Mucosa of descending colon (tissue), 3 donors: ENCODE results near the gene GNAZ. TPM values are rescaled to one million over a fixed set of nuclear protein-coding genes. Genes with fewer than 3 reads are reported as not detected.
"Not testable (repeated sequence)": the region's sequence is repeated elsewhere in the genome, so short reads cannot be mapped to it uniquely, and the experiment has no call there.

Experiments used
- ATAC-seq: fragments of 200-7000 bp; cut with Tn5 transposase; one replicate; pipeline ENCODE4 v1.9.1; 2020; ENCODE audit warnings: mild to moderate bottlenecking, moderate library complexity
- DNase-seq, 3 donors: peaks; one replicate each; pipeline ENCODE4 v3.0.0-alpha.2; 2020
- H3K36me3 ChIP-seq: fragments of 200-600 bp; one replicate; pipeline ENCODE4 v1.8.0; 2021; ENCODE audit warnings: low read depth, mild to moderate bottlenecking
- H3K4me1 ChIP-seq: fragments of 200-600 bp; one replicate; pipeline ENCODE4 v1.8.0; 2021; ENCODE audit warnings: low read depth, mild to moderate bottlenecking
- H3K4me3 ChIP-seq: fragments of 200-600 bp; one replicate; pipeline ENCODE4 v1.8.0; 2021; ENCODE audit warnings: mild to moderate bottlenecking
- H3K9me3 ChIP-seq: fragments of 200-600 bp; one replicate; pipeline ENCODE4 v1.8.0; 2021; ENCODE audit warnings: mild to moderate bottlenecking
- intact Hi-C, 2 donors: fragments of 100-400 bp; cut with DNase I in 1 of 2; cut with micrococcal nuclease in 1 of 2; formaldehyde crosslinking; loops; one replicate each; pipeline versions ENCODE4 v1.11.0 to v1.11.1; 2022; cut with DNase I, micrococcal nuclease
- total RNA-seq, 3 donors: library from RNA; stranded (reverse); fragmentation: NEBNext Ultra II Directional in 2 of 3; extraction: Animal tissue kit (Norgen Biotek cat#: 25700) in 2 of 3; gene quantifications; one replicate each; pipeline versions ENCODE4 v1.2.1 to v1.2.4, GENCODE V29; 2021 to 2023
- TF ChIP-seq, protein P1 (sequence below): fragments of 200-600 bp; IDR thresholded peaks from one replicate; pipeline ENCODE4 v1.8.0; 2022; ENCODE audit warnings: antibody characterized with exemption, mild to moderate bottlenecking
- donor health status: DM: no; HTN: no; CAD: no; lungs with moderate emphysema.
- donor health status: DM: no; HTN: no; CAD: no.
- donor health status: DM: no; HTN: yes; CAD: no.

GNAZ gene
- total RNA-seq, 3 donors from 2014 or later: 0.96 to 25.1 (median 1.7) TPM

DNA sequence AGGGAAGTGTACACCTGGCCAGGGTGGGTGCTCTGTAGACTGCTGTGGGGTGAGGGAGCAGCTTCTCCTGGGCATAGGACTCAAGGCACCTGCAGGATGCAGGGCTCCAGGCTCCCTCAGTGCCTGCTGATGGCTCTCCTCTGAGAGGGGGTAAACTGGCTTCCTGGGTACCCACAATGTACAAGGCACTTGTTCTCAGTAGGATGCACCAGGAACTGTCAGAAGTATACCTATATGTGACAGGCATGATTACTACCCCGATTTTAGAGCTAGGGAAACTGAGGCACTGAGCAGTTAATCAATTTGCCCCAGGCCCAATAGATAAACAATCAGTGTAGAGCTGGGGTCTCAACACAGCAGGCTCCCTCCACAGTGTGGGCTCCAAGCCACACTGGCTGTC is 31.4 kb upstream of the GNAZ start:
- DNase-seq: no peak
- no peaks in the 10 kb centered on the region for H3K36me3 ChIP-seq
- H3K4me3 ChIP-seq: no peak overlapping the region
- no peaks in the 10 kb centered on the region for H3K4me1 ChIP-seq
- no peak for ATAC-seq
- no peaks in the 10 kb centered on the region for H3K9me3 ChIP-seq
- TF ChIP-seq, protein P1, sequence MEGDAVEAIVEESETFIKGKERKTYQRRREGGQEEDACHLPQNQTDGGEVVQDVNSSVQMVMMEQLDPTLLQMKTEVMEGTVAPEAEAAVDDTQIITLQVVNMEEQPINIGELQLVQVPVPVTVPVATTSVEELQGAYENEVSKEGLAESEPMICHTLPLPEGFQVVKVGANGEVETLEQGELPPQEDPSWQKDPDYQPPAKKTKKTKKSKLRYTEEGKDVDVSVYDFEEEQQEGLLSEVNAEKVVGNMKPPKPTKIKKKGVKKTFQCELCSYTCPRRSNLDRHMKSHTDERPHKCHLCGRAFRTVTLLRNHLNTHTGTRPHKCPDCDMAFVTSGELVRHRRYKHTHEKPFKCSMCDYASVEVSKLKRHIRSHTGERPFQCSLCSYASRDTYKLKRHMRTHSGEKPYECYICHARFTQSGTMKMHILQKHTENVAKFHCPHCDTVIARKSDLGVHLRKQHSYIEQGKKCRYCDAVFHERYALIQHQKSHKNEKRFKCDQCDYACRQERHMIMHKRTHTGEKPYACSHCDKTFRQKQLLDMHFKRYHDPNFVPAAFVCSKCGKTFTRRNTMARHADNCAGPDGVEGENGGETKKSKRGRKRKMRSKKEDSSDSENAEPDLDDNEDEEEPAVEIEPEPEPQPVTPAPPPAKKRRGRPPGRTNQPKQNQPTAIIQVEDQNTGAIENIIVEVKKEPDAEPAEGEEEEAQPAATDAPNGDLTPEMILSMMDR: no peak
- intact Hi-C loops: no loop called here

GRCh38 chr22:23042179-23042578 is 28.1 kb upstream of the GNAZ start:
- no peaks in the 10 kb centered on the region for H3K4me1 ChIP-seq
- DNase-seq (no peak), ATAC-seq (no peak)
- peaks cover 8% of the 10 kb centered on the region for H3K9me3 ChIP-seq
- H3K36me3 ChIP-seq: no peaks in the 10 kb centered on the region
- no peak overlapping the region for H3K4me3 ChIP-seq
- TF ChIP-seq, protein P1: no peak
- intact Hi-C loops: no loop called here

- H3K36me3 ChIP-seq: no peaks in the 10 kb centered on the region
- peaks cover 9% of the 10 kb centered on the region for H3K9me3 ChIP-seq
- no peak for DNase-seq
- no peaks in the 10 kb centered on the region for H3K4me1 ChIP-seq
- TF ChIP-seq, protein P1: no peak
- no peak overlapping the region for H3K4me3 ChIP-seq
- intact Hi-C loops: no loop called here
- ATAC-seq: no peak
Measured at GRCh38 chr22:23044570-23044969, 25.7 kb upstream of the GNAZ start.

DNA sequence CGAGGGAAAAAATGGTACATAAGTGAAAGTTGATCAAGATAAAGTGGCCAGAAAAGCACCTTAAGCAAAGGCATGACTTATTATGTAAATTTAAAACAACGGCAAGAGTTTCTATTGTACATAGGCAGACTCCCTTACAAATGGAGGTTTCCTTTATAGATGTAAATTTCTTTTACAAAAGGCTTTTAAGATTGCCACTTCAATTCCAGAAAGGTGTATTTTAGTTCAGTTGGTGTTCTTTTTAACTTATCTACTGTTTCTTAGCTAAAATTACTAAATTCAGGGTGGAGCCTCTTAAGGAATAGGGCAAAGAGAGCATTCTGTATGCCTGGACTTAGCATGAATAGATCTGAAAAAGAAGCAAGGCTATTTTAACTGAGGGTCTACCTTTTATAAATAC is 24.9 kb upstream of the GNAZ start:
- ATAC-seq (no peak), DNase-seq (no peak)
- Histone ChIP-seq H3K9me3 (peaks cover 9% of the 10 kb centered on the region), H3K4me3 (no peak overlapping the region), H3K36me3 (no peaks in the 10 kb centered on the region), H3K4me1 (no peaks in the 10 kb centered on the region)
- TF ChIP-seq, protein P1: no peak
- intact Hi-C loops: no loop called here

GRCh38 chr22:23047265-23047664 is 23.1 kb upstream of the GNAZ start:
- ATAC-seq (no peak), DNase-seq (no peak)
- Histone ChIP-seq H3K9me3 (peaks cover 9% of the 10 kb centered on the region), H3K4me1 (no peaks in the 10 kb centered on the region), H3K4me3 (no peak overlapping the region), H3K36me3 (no peaks in the 10 kb centered on the region)
- intact Hi-C loops: no loop called here
- TF ChIP-seq, protein P1: no peak

GRCh38 chr22:23047742-23048141 is 22.6 kb upstream of the GNAZ start:
- no peak for ATAC-seq
- DNase-seq: no peak
- H3K4me1 ChIP-seq: no peaks in the 10 kb centered on the region
- H3K4me3 ChIP-seq: no peak overlapping the region
- TF ChIP-seq, protein P1: no peak
- intact Hi-C loops: no loop called here
- no peaks in the 10 kb centered on the region for H3K36me3 ChIP-seq
- peaks cover 9% of the 10 kb centered on the region for H3K9me3 ChIP-seq

DNA sequence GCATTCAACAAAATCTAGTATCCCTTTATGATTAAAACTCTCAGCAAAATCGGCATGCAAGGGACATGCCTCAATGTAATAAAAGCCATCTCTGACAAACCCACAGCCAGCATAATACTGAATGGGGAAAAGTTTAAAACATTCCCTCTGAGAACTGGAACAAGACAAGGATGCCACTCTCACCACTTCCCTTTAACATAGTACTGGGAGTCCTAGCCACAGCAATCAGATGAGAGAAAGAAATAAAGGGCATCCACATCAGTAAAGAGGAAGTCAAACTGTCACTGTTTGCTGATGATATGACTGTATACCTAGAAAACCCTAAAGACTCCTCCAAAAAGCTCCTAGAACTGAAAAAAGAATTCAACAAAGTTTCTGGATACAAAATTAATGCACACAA is 19.8 kb upstream of the GNAZ start:
- intact Hi-C loops, H3K4me3 ChIP-seq, ATAC-seq, H3K9me3 ChIP-seq, H3K36me3 ChIP-seq, H3K4me1 ChIP-seq, DNase-seq: not testable (repeated sequence)
